NCI-H510A treated with DMSO at 0.1 percent for 48 hours (cell line): ENCODE results near the gene CARD9.

Experiments used
- DNase-seq: peaks from one replicate; lab custom pipeline; 2025; lab: John Stamatoyannopoulos, UW

Gene CARD9

GRCh38 chr9:136380381-136380780, 6.9 kb upstream of the CARD9 start:
- no peak for DNase-seq

- DNase-seq, result no peak
Measured at GRCh38 chr9:136379891-136380290, 6.4 kb upstream of the CARD9 start.

GRCh38 chr9:136379401-136379800, 5.9 kb upstream of the CARD9 start:
- no peak for DNase-seq

GRCh38 chr9:136379003-136379287, 5.5 kb upstream of the CARD9 start:
- no peak for DNase-seq

GRCh38 chr9:136378170-136379002, 4.9 kb upstream of the CARD9 start:
- DNase-seq, result no peak

GRCh38 chr9:136377341-136378169, 4.1 kb upstream of the CARD9 start:
- DNase-seq, result no peak

GRCh38 chr9:136376457-136376856, 3.0 kb upstream of the CARD9 start:
- DNase-seq, result no peak

- no peak for DNase-seq
Measured at GRCh38 chr9:136375096-136375495, 1.6 kb upstream of the CARD9 start.

- no peak for DNase-seq
Measured at GRCh38 chr9:136374183-136374575, 710 bp upstream of the CARD9 start.

- no peak for DNase-seq
Measured at GRCh38 chr9:136372561-136373299, 739 bp downstream of the CARD9 start.

GRCh38 chr9:136372006-136372405, 1.5 kb downstream of the CARD9 start:
- DNase-seq, result no peak

- DNase-seq, result no peak
Measured at GRCh38 chr9:136371533-136371880, 2.0 kb downstream of the CARD9 start.

GRCh38 chr9:136370687-136371532, 2.6 kb downstream of the CARD9 start:
- DNase-seq, result no peak

GRCh38 chr9:136370037-136370436, 3.4 kb downstream of the CARD9 start:
- DNase-seq, result no peak

GRCh38 chr9:136368190-136368589, 5.3 kb downstream of the CARD9 start:
- DNase-seq, result no peak

GRCh38 chr9:136367296-136368145, 5.9 kb downstream of the CARD9 start:
- no peak for DNase-seq

- DNase-seq, result no peak
Measured at GRCh38 chr9:136366826-136367225, 6.6 kb downstream of the CARD9 start.

- no peak for DNase-seq
Measured at GRCh38 chr9:136365775-136366222, 7.7 kb downstream of the CARD9 start.

- DNase-seq, result no peak
Measured at GRCh38 chr9:136364942-136365774, 8.3 kb downstream of the CARD9 start.
